Gastrocnemius medialis (tissue), 4 donors: ENCODE data around the gene HIRA. TPM values are rescaled to one million over a fixed set of nuclear protein-coding genes. Genes with fewer than 3 reads are reported as not detected.

ENCODE experiments used
- ATAC-seq, 2 donors: fragments of 150-250 bp; one replicate each; pipeline ENCODE4 v1.9.1; 2016
- DNase-seq, 2 donors: peaks; one replicate each; pipeline ENCODE4 v3.0.0-alpha.2; 2019
- H3K27ac ChIP-seq, 4 donors: fragments of 200-600 bp; sonication (generic); 1 replicate in 1 of 4; 2 replicates in 3 of 4; pipeline ENCODE4 v1.5.1; 2016 to 2018; ENCODE audit warnings: mild to moderate bottlenecking in 2 of 4, moderate library complexity in 1 of 4
- H3K27me3 ChIP-seq, 3 donors: fragments of 200-600 bp; sonication (generic) in 2 of 3; 1 replicate in 1 of 3; 2 replicates in 2 of 3; pipeline versions ENCODE4 v1.5.1 to v1.6.0; 2016 to 2019; ENCODE audit warnings: mild to moderate bottlenecking in 1 of 3, moderate library complexity in 1 of 3
- H3K36me3 ChIP-seq, 2 donors: fragments of 200-600 bp; sonication (generic) in 1 of 2; one replicate each; pipeline ENCODE4 v1.5.1; 2017 to 2018
- H3K4me1 ChIP-seq, 2 donors: fragments of 200-600 bp; sonication (generic) in 1 of 2; one replicate each; pipeline ENCODE4 v1.5.1; 2016 to 2017; ENCODE audit warnings: mild to moderate bottlenecking in 2 of 2
- H3K4me3 ChIP-seq, 4 donors: fragments of 200-600 bp; sonication (generic) in 3 of 4; 1 replicate in 1 of 4; 2 replicates in 3 of 4; pipeline ENCODE4 v1.5.1; 2016 to 2019; ENCODE audit warnings: mild to moderate bottlenecking in 2 of 4
- H3K9me3 ChIP-seq, 3 donors: fragments of 200-600 bp; sonication (generic) in 2 of 3; 1 replicate in 1 of 3; 2 replicates in 2 of 3; pipeline ENCODE4 v1.5.1; 2016 to 2019
- CTCF ChIP-seq, 5 experiments: fragments of 450-650 bp in 3 of 5; fragments of 200-600 bp in 2 of 5; sonication (generic) in 2 of 5; IDR thresholded peaks in 4 of 5; conservative IDR thresholded peaks in 1 of 5; 1 replicate in 4 of 5; 2 replicates in 1 of 5; pipeline ENCODE4 v1.5.1; 2016 to 2019; ENCODE audit warnings: antibody characterized with exemption in 5 of 5, mild to moderate bottlenecking in 3 of 5, moderate library complexity in 3 of 5
- POLR2A ChIP-seq, 2 donors: fragments of 450-650 bp; IDR thresholded peaks; one replicate each; pipeline ENCODE4 v1.6.1; 2017; ENCODE audit warnings: antibody characterized with exemption in 2 of 2, mild to moderate bottlenecking in 2 of 2, moderate library complexity in 2 of 2
- in situ Hi-C, 4 donors: fragments of 200-750 bp; cut with MboI; loops; one replicate each; pipeline versions ENCODE4 v1.15.0 to v1.8.0; 2017; ENCODE audit warnings: low sequenced_read_pairs in 4 of 4
- intact Hi-C: fragments of 100-400 bp; cut with DNase I; formaldehyde crosslinking; loops from one replicate; pipeline ENCODE4 v1.15.1; 2023; ENCODE audit warnings: low total_unique reads
- total RNA-seq, 4 donors: library from RNA; depleted of rRNA; stranded (reverse); fragments of >200 nt; gene quantifications; one replicate each; pipeline versions ENCODE4 v1.1.0 to v1.2.3, GENCODE V29; 2016

Gene HIRA
- total RNA-seq, 4 donors from 2014 or later, result 14.2 to 46.8 (median 24.6) TPM

DNA sequence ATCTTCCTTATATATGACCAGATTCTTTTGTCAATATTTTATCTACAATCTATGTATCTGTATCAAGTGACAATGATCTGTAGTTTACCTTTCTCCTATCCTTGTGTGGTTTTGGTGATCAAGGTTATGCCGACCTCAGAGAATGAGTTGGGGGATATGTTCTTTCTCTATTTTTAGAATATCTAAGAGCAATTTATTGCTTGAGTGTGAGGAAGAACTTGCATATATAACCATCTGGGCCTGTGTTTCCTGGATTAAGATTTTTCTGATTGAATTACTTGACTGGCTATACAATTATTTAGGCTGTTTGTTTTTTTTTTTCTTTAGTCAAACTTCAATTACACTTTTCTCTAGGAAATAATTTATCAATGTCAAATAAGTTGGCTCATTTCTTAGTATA lies 30.0 kb upstream of the HIRA start:
- in situ Hi-C loops, result loop anchor here in 1 of 4 donors (25.0 kb wide), 1 partner anchor 274 kb away; the partner anchor contains the start of gene SLC25A1
- peaks cover 0 to 95% of the 10 kb centered on the region in 2 donors for H3K36me3 ChIP-seq
- no peak overlapping the region for H3K27ac ChIP-seq
- no peaks in the 10 kb centered on the region for H3K27me3 ChIP-seq
- ATAC-seq (no peak), DNase-seq (no peak)
- no peaks in the 10 kb centered on the region for H3K4me1 ChIP-seq
- H3K9me3 ChIP-seq, result no peaks in the 10 kb centered on the region
- TF ChIP-seq CTCF (IDR thresholded peaks at IDR 0.05 in 4 of 5, conservative IDR thresholded peaks at IDR 0.05 in 1 of 5) (no peak), POLR2A (IDR thresholded peaks at IDR 0.05) (no peak)
- intact Hi-C loops, result no loop called here
- no peak overlapping the region for H3K4me3 ChIP-seq

- TF ChIP-seq CTCF (IDR thresholded peaks at IDR 0.05 in 4 of 5, conservative IDR thresholded peaks at IDR 0.05 in 1 of 5), result no peak
- ATAC-seq, result no peak
- no peak for DNase-seq
- Histone ChIP-seq H3K36me3 (peaks cover 0 to 95% of the 10 kb centered on the region in 2 donors), H3K4me1 (no peaks in the 10 kb centered on the region), H3K27ac (no peak overlapping the region), H3K9me3 (no peaks in the 10 kb centered on the region), H3K4me3 (no peak overlapping the region), H3K27me3 (no peaks in the 10 kb centered on the region)
- intact Hi-C loops, result no loop called here
- in situ Hi-C loops, result loop anchor here in 1 of 4 donors (25.0 kb wide), 1 partner anchor 273 kb away; the partner anchor contains the start of gene SLC25A1
Observed at GRCh38 chr22:19460036-19460435, 28.5 kb upstream of the HIRA start.

DNA sequence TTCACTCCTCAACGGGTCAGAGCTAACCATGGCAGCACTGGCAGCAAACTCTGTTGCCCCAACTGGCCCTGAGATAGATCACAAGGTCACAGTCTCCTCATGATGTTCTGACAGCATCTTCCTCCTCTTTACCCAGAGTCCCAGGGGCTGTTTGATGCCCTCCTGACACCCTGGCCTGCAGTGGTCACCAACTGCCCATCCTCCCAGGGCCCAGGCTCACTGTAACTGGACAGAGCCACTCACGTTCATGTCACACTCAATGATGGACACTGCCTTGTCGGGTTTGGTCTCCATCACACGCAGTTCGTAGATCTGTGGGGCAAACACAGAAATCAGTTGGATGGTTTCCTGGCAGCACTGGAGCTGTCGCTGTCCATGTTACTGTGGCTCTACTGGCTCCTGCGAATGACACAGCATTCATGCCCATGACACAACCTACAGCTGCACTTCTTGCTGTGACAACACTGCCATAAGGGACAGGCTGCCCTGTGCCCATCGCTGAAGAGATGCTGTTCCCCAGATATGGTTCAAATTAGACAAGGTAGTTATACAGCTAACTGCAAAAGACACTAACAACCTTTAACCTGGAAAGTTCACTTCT lies 26.4 kb upstream of the HIRA start:
- intact Hi-C loops (no loop called here), in situ Hi-C loops (loop anchor here in 1 of 4 donors (25.0 kb wide), 1 partner anchor 271 kb away; the partner anchor contains the start of gene SLC25A1)
- DNase-seq, result no peak
- H3K4me3 ChIP-seq, result no peak overlapping the region
- H3K27me3 ChIP-seq, result no peaks in the 10 kb centered on the region
- TF ChIP-seq POLR2A (IDR thresholded peaks at IDR 0.05) (no peak), CTCF (IDR thresholded peaks at IDR 0.05 in 4 of 5, conservative IDR thresholded peaks at IDR 0.05 in 1 of 5) (no peak)
- H3K4me1 ChIP-seq, result no peaks in the 10 kb centered on the region
- peaks cover 0 to 95% of the 10 kb centered on the region in 2 donors for H3K36me3 ChIP-seq
- no peaks in the 10 kb centered on the region for H3K9me3 ChIP-seq
- ATAC-seq, result no peak
- no peak overlapping the region for H3K27ac ChIP-seq

DNA sequence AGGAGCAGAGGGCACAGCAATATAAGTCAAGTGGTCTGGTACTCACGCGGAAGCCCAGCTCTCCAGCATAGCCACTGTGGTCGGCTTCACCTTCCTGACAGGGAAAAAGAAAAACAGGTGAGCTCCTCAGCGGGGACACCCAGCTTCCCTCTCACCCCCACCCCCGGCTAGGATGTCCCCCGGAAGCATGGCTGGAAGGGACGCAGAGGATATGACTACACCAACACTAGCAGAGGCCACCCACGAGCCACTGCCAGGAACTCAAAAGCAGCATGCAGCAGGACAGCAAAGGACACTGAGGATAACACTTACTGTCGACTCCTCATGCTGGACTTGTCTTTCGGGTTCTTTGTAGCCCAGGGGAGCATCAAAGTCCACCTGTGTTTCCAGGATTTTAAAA lies 25.0 kb upstream of the HIRA start:
- intact Hi-C loops (no loop called here), in situ Hi-C loops (loop anchor here in 1 of 4 donors (25.0 kb wide), 1 partner anchor 269 kb away; the partner anchor contains the start of gene SLC25A1)

More for the DNA sequence above, 25.0 kb upstream of the HIRA start:
- no peaks in the 10 kb centered on the region for H3K27me3 ChIP-seq
- no peak for ATAC-seq
- no peaks in the 10 kb centered on the region for H3K9me3 ChIP-seq
- TF ChIP-seq POLR2A (IDR thresholded peaks at IDR 0.05) (no peak), CTCF (IDR thresholded peaks at IDR 0.05 in 4 of 5, conservative IDR thresholded peaks at IDR 0.05 in 1 of 5) (no peak)
- H3K27ac ChIP-seq, result no peak overlapping the region
- H3K4me3 ChIP-seq, result no peak overlapping the region
- H3K36me3 ChIP-seq, result peaks cover 0 to 95% of the 10 kb centered on the region in 2 donors
- DNase-seq, result no peak
- no peaks in the 10 kb centered on the region for H3K4me1 ChIP-seq
